Measurements from ENCODE around the gene OR6C76. TPM values are rescaled to one million over a fixed set of nuclear protein-coding genes. Genes with fewer than 3 reads are reported as not detected.

OR6C76 gene
- not detected for total RNA-seq

DNA sequence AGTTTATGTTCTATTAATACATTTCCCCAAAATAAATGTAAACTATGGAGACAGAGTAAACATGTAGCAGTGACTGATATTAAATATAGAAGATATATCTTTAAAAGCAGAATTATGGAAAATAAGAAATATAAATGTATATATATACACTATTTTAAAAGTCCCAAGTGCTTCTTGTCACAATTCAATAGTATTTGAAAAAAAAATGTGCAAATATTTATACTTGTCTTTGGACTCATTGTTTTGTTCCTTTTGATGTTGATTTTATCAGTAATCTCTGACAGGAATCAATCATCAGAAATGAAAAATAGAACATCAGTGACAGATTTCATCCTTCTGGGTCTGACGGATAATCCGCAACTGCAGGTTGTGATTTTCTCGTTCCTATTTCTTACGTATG, at the start of gene OR6C76:
Gene OR6C76 (plus strand): TSS at position 301 of the 400 bp plus-strand sequence. CDS start 0 bp downstream, at position 301.
- no peaks in the 10 kb centered on the region for H3K36me3 ChIP-seq
- no peak for DNase-seq (ENCODE audit: low spot score in 2 of 2)
- TF ChIP-seq, protein P1, sequence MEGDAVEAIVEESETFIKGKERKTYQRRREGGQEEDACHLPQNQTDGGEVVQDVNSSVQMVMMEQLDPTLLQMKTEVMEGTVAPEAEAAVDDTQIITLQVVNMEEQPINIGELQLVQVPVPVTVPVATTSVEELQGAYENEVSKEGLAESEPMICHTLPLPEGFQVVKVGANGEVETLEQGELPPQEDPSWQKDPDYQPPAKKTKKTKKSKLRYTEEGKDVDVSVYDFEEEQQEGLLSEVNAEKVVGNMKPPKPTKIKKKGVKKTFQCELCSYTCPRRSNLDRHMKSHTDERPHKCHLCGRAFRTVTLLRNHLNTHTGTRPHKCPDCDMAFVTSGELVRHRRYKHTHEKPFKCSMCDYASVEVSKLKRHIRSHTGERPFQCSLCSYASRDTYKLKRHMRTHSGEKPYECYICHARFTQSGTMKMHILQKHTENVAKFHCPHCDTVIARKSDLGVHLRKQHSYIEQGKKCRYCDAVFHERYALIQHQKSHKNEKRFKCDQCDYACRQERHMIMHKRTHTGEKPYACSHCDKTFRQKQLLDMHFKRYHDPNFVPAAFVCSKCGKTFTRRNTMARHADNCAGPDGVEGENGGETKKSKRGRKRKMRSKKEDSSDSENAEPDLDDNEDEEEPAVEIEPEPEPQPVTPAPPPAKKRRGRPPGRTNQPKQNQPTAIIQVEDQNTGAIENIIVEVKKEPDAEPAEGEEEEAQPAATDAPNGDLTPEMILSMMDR (IDR thresholded peaks at IDR 0.05): no peak
- TF ChIP-seq EP300 (IDR thresholded peaks at IDR 0.05) (no peak), POLR2A (IDR thresholded peaks at IDR 0.05) (no peak)
- H3K27ac ChIP-seq: no peak within 1 kb of the TSS
- H3K4me3 ChIP-seq: no peak within 1 kb of the TSS
- H3K9me3 ChIP-seq: no peaks in the 10 kb centered on the region
- no peaks in the 10 kb centered on the region for H3K27me3 ChIP-seq
- no peaks in the 10 kb centered on the region for H3K4me1 ChIP-seq
- 85 to 90% methylated on average over 4 of the region's 4 CpGs for WGBS, 2 donors

DNA sequence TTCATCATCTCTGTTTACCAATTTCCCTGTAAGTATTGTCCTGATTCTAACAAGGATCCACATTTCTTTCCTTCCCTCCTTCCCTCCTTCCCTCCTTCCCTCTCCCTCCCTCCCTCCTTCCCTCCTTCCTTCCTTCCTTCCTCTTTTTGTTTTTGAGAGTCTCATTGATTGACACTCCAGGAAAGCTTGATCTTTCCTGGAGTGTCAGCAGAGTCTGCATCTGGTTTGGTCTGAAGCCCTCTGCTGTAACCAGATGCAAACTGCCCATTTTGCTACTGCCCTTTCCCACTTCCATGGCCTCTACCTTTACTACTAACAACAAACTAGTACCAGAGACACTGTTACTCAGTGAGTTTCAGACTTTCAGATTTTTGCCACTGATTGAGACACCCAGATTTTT, 40.2 kb upstream of the OR6C76 start:
- no peaks in the 10 kb centered on the region for H3K4me1 ChIP-seq
- no peaks in the 10 kb centered on the region for H3K27me3 ChIP-seq
- no peak overlapping the region for H3K4me3 ChIP-seq
- DNase-seq (ENCODE audit: low spot score in 2 of 2): no peak
- no peak overlapping the region for H3K27ac ChIP-seq
- no peaks in the 10 kb centered on the region for H3K9me3 ChIP-seq
- no peaks in the 10 kb centered on the region for H3K36me3 ChIP-seq
- no peak for TF ChIP-seq POLR2A (IDR thresholded peaks at IDR 0.05)
- TF ChIP-seq, protein P1 (IDR thresholded peaks at IDR 0.05): no peak
- TF ChIP-seq EP300 (IDR thresholded peaks at IDR 0.05): no peak

DNA sequence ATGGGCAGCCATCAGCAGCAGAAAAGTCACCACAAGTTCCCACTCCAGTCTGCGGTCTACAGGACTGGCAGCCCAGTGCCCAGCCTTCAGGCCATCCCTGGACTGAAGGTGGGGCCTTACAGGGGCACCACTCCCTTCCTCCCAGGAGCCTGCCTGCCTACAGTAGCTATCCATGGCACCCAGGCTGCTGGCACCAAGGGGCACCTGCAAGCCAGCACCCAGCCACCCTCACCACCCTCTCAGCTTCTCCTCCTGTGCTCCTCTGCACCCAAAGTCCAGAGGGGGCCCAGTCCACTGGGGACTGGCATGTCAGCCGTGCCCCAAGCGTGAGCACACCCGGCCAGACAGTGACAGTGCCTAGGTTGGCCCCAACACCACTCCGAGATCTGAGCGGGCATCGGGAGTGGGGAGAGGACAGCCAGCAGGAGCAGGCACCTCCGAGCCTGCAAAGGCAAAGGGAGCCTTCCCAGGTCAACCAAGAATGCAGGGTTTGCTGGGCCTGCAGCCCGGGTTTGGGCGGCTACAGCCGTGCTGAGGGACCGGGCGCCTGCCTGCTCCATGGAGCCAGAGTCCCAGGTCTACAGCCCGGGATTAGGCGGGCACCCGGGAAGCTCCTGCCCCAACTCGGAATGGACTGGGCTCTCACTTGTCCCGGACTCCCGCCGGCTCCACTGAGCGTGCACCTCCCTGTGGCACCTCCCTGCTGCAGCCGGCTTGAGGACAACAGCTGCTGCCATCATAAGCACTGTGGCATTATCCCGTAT, 33.8 kb upstream of the OR6C76 start:
- H3K36me3 ChIP-seq: no peaks in the 10 kb centered on the region
- no peak overlapping the region for H3K4me3 ChIP-seq
- H3K27me3 ChIP-seq: no peaks in the 10 kb centered on the region
- TF ChIP-seq, protein P1 (IDR thresholded peaks at IDR 0.05): no peak
- TF ChIP-seq EP300 (IDR thresholded peaks at IDR 0.05): no peak
- no peak for TF ChIP-seq POLR2A (IDR thresholded peaks at IDR 0.05)
- 87 to 88% methylated on average over 17 to 23 of the region's 23 CpGs for WGBS, 2 donors
- H3K9me3 ChIP-seq: no peaks in the 10 kb centered on the region
- DNase-seq (ENCODE audit: low spot score in 2 of 2): no peak
- no peak overlapping the region for H3K27ac ChIP-seq
- H3K4me1 ChIP-seq: no peaks in the 10 kb centered on the region

DNA sequence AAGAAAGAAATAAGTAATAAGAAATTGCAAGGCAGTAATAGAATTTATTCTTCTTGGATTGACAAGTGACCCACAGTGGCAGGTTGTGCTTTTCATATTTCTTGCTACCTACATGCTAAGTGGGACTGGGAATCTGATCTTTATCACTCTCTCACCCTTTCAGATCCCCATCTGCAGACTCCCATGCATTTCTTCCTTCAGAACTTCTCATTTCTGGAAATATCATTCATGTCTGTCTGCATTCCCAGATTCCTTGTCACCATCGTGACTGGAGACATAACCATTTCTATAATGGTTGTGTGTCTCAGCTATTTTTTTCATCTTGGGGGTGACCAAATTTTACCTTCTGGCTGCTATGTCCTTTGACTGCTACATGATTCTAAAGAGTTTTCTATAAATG, 29.7 kb upstream of the OR6C76 start:
- Histone ChIP-seq H3K36me3 (no peaks in the 10 kb centered on the region), H3K27ac (no peak overlapping the region), H3K27me3 (no peaks in the 10 kb centered on the region), H3K4me1 (no peaks in the 10 kb centered on the region), H3K9me3 (no peaks in the 10 kb centered on the region), H3K4me3 (no peak overlapping the region)
- DNase-seq (ENCODE audit: low spot score in 2 of 2): no peak
- WGBS, 2 donors: 53 to 58% methylated on average over 1 of the region's 1 CpG
- TF ChIP-seq, protein P1 (IDR thresholded peaks at IDR 0.05): no peak

DNA sequence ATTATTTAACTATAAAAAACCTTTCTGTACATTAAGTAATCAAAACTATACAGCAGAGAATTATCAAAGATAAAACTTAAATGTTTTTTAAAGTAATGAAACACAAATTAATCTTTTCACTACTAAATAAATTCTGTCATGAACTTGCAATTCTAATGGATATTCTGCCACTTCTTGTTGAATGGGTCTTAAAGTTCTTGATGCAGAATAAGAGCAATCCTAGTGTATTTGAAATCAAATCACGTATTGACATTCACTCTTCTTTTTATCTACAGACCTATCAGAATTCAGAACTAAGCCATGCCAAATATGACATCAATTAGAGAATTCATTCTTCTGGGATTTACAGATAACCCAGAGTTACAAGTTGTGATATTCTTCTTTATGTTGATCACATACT, 25.8 kb upstream of the OR6C76 start, which contains the start of gene OR6C65:
Gene OR6C65 (plus strand): TSS at position 301 of the 400 bp plus-strand sequence. CDS start 0 bp downstream, at position 301.
- no peaks in the 10 kb centered on the region for H3K4me1 ChIP-seq
- 90 to 92% methylated on average over 1 of the region's 1 CpG for WGBS, 2 donors
- TF ChIP-seq, protein P1 (IDR thresholded peaks at IDR 0.05): no peak
- TF ChIP-seq EP300 (IDR thresholded peaks at IDR 0.05) (no peak), POLR2A (IDR thresholded peaks at IDR 0.05) (no peak)

More for the DNA sequence above, 25.8 kb upstream of the OR6C76 start, which contains the start of gene OR6C65:
- H3K27me3 ChIP-seq: no peaks in the 10 kb centered on the region
- DNase-seq (ENCODE audit: low spot score in 2 of 2): no peak
- no peak within 1 kb of the TSS for H3K4me3 ChIP-seq
- no peak within 1 kb of the TSS for H3K27ac ChIP-seq
- H3K36me3 ChIP-seq: no peaks in the 10 kb centered on the region
- H3K9me3 ChIP-seq: no peaks in the 10 kb centered on the region

Data from tibial nerve (tissue), 4 donors.